Mucosa of gallbladder (tissue), 1 donor: Measurements from ENCODE around the gene SEMA3G. TPM values are rescaled to one million over a fixed set of nuclear protein-coding genes. Genes with fewer than 3 reads are reported as not detected.
A peak's percentile ranks its signal among the peaks of the same experiment; 100 is the strongest.

Experiments
- DNase-seq: peaks from one replicate; pipeline ENCODE4 v3.0.0-alpha.2; 2020; ENCODE audit warnings: low spot score
- total RNA-seq: library from RNA; stranded (reverse); gene quantifications from one replicate; pipeline ENCODE4 v1.2.1, GENCODE V29; 2021
- donor health status: DM: no; HTN: no; CAD: no.

SEMA3G gene
- total RNA-seq, result 11.6 TPM

- peak; percentile 53 for DNase-seq
These were observed at the start of gene SEMA3G for GRCh38 chr3:52444860-52445793. Gene SEMA3G (minus strand): TSS chr3:52445103. CDS start chr3:52445027, 76 bp downstream.

- no peak for DNase-seq
These were observed 49.5 kb upstream of the SEMA3G start for GRCh38 chr3:52494445-52494844.

- no peak for DNase-seq
These were observed 48.5 kb upstream of the SEMA3G start for GRCh38 chr3:52493232-52494017.

- no peak for DNase-seq
These were observed 47.2 kb upstream of the SEMA3G start for GRCh38 chr3:52492059-52492458.

- DNase-seq, result no peak
These were observed 46.1 kb upstream of the SEMA3G start for GRCh38 chr3:52490939-52491526.

GRCh38 chr3:52490035-52490938 is 45.4 kb upstream of the SEMA3G start:
- DNase-seq, result no peak

- DNase-seq, result no peak
These were observed 44.5 kb upstream of the SEMA3G start for GRCh38 chr3:52489453-52489852.

GRCh38 chr3:52488746-52489145 is 43.8 kb upstream of the SEMA3G start:
- no peak for DNase-seq

- no peak for DNase-seq
These were observed 43.1 kb upstream of the SEMA3G start for GRCh38 chr3:52487788-52488691.

GRCh38 chr3:52487050-52487787 is 42.3 kb upstream of the SEMA3G start:
- DNase-seq, result no peak

GRCh38 chr3:52484680-52485461 is 40.0 kb upstream of the SEMA3G start:
- DNase-seq, result no peak

GRCh38 chr3:52483577-52484381 is 38.9 kb upstream of the SEMA3G start:
- DNase-seq, result no peak

- DNase-seq, result no peak
These were observed 38.2 kb upstream of the SEMA3G start for GRCh38 chr3:52483081-52483480.

- DNase-seq, result no peak
These were observed 37.1 kb upstream of the SEMA3G start for GRCh38 chr3:52481819-52482521.

GRCh38 chr3:52480768-52481715 is 36.1 kb upstream of the SEMA3G start:
- DNase-seq, result no peak
